B cell (primary cell): ENCODE data around the gene BAHCC1. TPM values are rescaled to one million over a fixed set of nuclear protein-coding genes. Genes with fewer than 3 reads are reported as not detected.

Experiments used
- ATAC-seq: fragments of 200-7000 bp; cut with Tn5 transposase; one replicate; pipeline ENCODE4 v1.10.0; 2021; ENCODE audit warnings: low read depth, mild to moderate bottlenecking, moderate number of reproducible peaks, moderate library complexity
- CTCF ChIA-PET: fragments of 350-600 bp; sonication (Branson Sonifier 250); formaldehyde crosslinking; loops from one replicate; lab custom pipeline; 2021; ENCODE audit warnings: antibody characterized with exemption, inconsistent platforms; lab: Charles Lee
- POLR2A ChIA-PET: fragments of 350-600 bp; sonication (Branson Sonifier 250); formaldehyde crosslinking; loops from one replicate; lab custom pipeline; 2021; ENCODE audit warnings: antibody characterized with exemption; lab: Charles Lee
- DNase-seq: peaks from one replicate; pipeline ENCODE4 v3.0.0; 2013
- H2AFZ ChIP-seq: 2 replicates; pipeline ENCODE4 v1.6.1; 2012; ENCODE audit warnings: mild to moderate bottlenecking, low read depth, low read length; ENCODE audit not compliant: insufficient read depth, poor library complexity, severe bottlenecking
- H3K27ac ChIP-seq, 2 donors: 1 replicate in 1 of 2; 2 replicates in 1 of 2; pipeline ENCODE4 v1.5.1; 2012 to 2013; ENCODE audit warnings: low read length in 2 of 2, mild to moderate bottlenecking in 2 of 2, moderate library complexity in 1 of 2
- H3K27me3 ChIP-seq, 4 experiments: fragments of 200-600 bp in 1 of 4; sonication (generic) in 1 of 4; replicated peaks in 1 of 4; 1 replicate in 2 of 4; 2 replicates in 2 of 4; pipeline versions ENCODE4 v1.6.1 to v1.7.0; 2013 to 2016; ENCODE audit warnings: low read length in 3 of 4, mild to moderate bottlenecking in 2 of 4, mixed read lengths in 1 of 4, moderate library complexity in 1 of 4; ENCODE audit not compliant: insufficient read depth in 4 of 4, control insufficient read depth in 3 of 4; ENCODE audit errors: control extremely low read depth in 1 of 4
- H3K36me3 ChIP-seq, 2 experiments: replicated peaks in 1 of 2; 1 replicate in 1 of 2; 2 replicates in 1 of 2; pipeline versions ENCODE4 v1.6.1 to v1.7.1; 2013; ENCODE audit warnings: low read length in 1 of 2; ENCODE audit not compliant: insufficient read depth in 2 of 2, control insufficient read depth in 1 of 2; ENCODE audit errors: control extremely low read depth in 1 of 2, extremely low read depth in 1 of 2
- H3K4me1 ChIP-seq, 2 donors: fragments of 200-600 bp in 1 of 2; sonication (generic) in 1 of 2; 1 replicate in 1 of 2; 2 replicates in 1 of 2; pipeline versions ENCODE4 v1.5.1 to v1.6.1; 2013 to 2017; ENCODE audit warnings: low read length in 2 of 2; ENCODE audit not compliant: control insufficient read depth in 2 of 2, insufficient read depth in 2 of 2
- H3K4me2 ChIP-seq: replicated peaks from 2 replicates; pipeline ENCODE3; 2012; ENCODE audit warnings: mild to moderate bottlenecking, low read depth, low read length; ENCODE audit not compliant: poor library complexity, severe bottlenecking
- H3K4me3 ChIP-seq, 5 experiments: fragments of 200-600 bp in 1 of 5; sonication (generic) in 1 of 5; 1 replicate in 3 of 5; 2 replicates in 2 of 5; pipeline versions ENCODE4 v1.5.1 to v1.7.0; 2011 to 2016; ENCODE audit warnings: low read length in 4 of 5, mild to moderate bottlenecking in 4 of 5, low read depth in 2 of 5, control low read depth in 1 of 5, moderate library complexity in 1 of 5; ENCODE audit not compliant: insufficient read depth in 1 of 5; ENCODE audit errors: control extremely low read depth in 1 of 5, extremely low read depth in 1 of 5
- H3K79me2 ChIP-seq: fragments of 200-600 bp; sonication (generic); one replicate; pipeline ENCODE4 v1.6.0; 2016; ENCODE audit warnings: low read length; ENCODE audit not compliant: control insufficient read depth, insufficient read depth
- H3K9ac ChIP-seq: fragments of 200-600 bp; sonication (generic); 2 replicates; pipeline ENCODE4 v1.6.1; 2017; ENCODE audit warnings: mild to moderate bottlenecking, low read length, moderate library complexity
- H3K9me3 ChIP-seq, 3 donors: one replicate each; pipeline versions ENCODE4 v1.6.1 to v1.7.1; 2013; ENCODE audit warnings: low read length in 2 of 3; ENCODE audit not compliant: control insufficient read depth in 2 of 3, insufficient read depth in 1 of 3; ENCODE audit errors: control extremely low read depth in 1 of 3
- H4K20me1 ChIP-seq: 2 replicates; pipeline ENCODE4 v1.6.0; 2012; ENCODE audit warnings: mild to moderate bottlenecking, low read length; ENCODE audit not compliant: insufficient read depth, control insufficient read depth, poor library complexity, severe bottlenecking
- H3K27ac Mint-ChIP-seq: one replicate; pipeline ENCODE4 v1.8.0; 2021; ENCODE audit warnings: mixed read lengths
- H3K27me3 Mint-ChIP-seq: one replicate; pipeline ENCODE4 v1.8.0; 2021; ENCODE audit warnings: mixed read lengths
- H3K4me1 Mint-ChIP-seq: one replicate; pipeline ENCODE4 v1.8.0; 2021; ENCODE audit warnings: mixed read lengths
- H3K4me3 Mint-ChIP-seq: one replicate; pipeline ENCODE4 v1.8.0; 2021; ENCODE audit warnings: mixed read lengths
- H3K9me3 Mint-ChIP-seq: one replicate; pipeline ENCODE4 v1.8.0; 2022; ENCODE audit warnings: mixed read lengths; ENCODE audit not compliant: insufficient read depth
- EZH2 ChIP-seq: IDR thresholded peaks from 2 replicates; pipeline ENCODE4 v1.6.1; 2012; ENCODE audit warnings: borderline replicate concordance, low read depth, mild to moderate bottlenecking, moderate library complexity, low read length; ENCODE audit not compliant: insufficient read depth, poor library complexity, severe bottlenecking
- whole genome bisulfite sequencing: methylation state at CpG from one replicate; pipeline ENCODE4 v1.1.5; 2013; ENCODE audit warnings: missing lambda C conversion rate; ENCODE audit not compliant: insufficient coverage; 5-methylcytosine and 5-hydroxymethylcytosine counted together
- intact Hi-C: fragments of 100-400 bp; cut with micrococcal nuclease; formaldehyde crosslinking; loops from one replicate; pipeline ENCODE4 v1.10.0; 2022
- polyA plus RNA-seq: library from polyadenylated mRNA; depleted of rRNA; stranded (reverse); fragments of >200 nt; gene quantifications from 2 replicates; pipeline ENCODE4 v1.2.3, GENCODE V29; 2012
- total RNA-seq, 2 donors: library from RNA; stranded (reverse); fragments of 120-200 nt in 1 of 2; gene quantifications; 1 replicate in 1 of 2; 2 replicates in 1 of 2; pipeline versions ENCODE4 v1.2.3 to v1.2.4, GENCODE V29; 2013 to 2022
- TF ChIP-seq, protein P1 (sequence below): fragments of 200-600 bp; IDR thresholded peaks from one replicate; pipeline ENCODE4 v1.8.0; 2022; ENCODE audit warnings: antibody characterized with exemption, mild to moderate bottlenecking

The BAHCC1 gene
- total and polyA plus RNA-seq, 2 donors (not counting 1 experiment from before 2014, with no cell fraction given) = 0.12 to 0.48 TPM

- WGBS = 97% methylated on average over 15 of the region's 15 CpGs
- intact Hi-C loops = no loop called here
- H3K4me3 Mint-ChIP-seq = no peak overlapping the region
- H3K27ac Mint-ChIP-seq = peak overlapping the region; percentile 32
- H3K27me3 Mint-ChIP-seq = peaks cover 4% of the 10 kb centered on the region
- no peaks in the 10 kb centered on the region for H3K36me3 ChIP-seq
- peaks cover 0 to 17% (median 0%) of the 10 kb centered on the region in 3 donors for H3K9me3 ChIP-seq
- ATAC-seq = no peak
- H3K79me2 ChIP-seq = peaks cover 13% of the 10 kb centered on the region
- peaks cover 12 to 22% of the 10 kb centered on the region in 2 donors for H3K4me1 ChIP-seq
- no peak overlapping the region for H2AFZ ChIP-seq
- ChIA-PET POLR2A (no interaction called here), CTCF (no interaction called here)
- H3K27ac ChIP-seq = no peak overlapping the region
- H3K9ac ChIP-seq = no peak overlapping the region
- no peak overlapping the region for H3K4me2 ChIP-seq
- H4K20me1 ChIP-seq = no peaks in the 10 kb centered on the region
- H3K4me1 Mint-ChIP-seq = peaks cover 15% of the 10 kb centered on the region
- H3K9me3 Mint-ChIP-seq = no peaks in the 10 kb centered on the region
- DNase-seq = no peak
- peaks cover 0 to 11% (median 3%) of the 10 kb centered on the region in 4 experiments for H3K27me3 ChIP-seq
- TF ChIP-seq EZH2 = no peak
- TF ChIP-seq, protein P1, sequence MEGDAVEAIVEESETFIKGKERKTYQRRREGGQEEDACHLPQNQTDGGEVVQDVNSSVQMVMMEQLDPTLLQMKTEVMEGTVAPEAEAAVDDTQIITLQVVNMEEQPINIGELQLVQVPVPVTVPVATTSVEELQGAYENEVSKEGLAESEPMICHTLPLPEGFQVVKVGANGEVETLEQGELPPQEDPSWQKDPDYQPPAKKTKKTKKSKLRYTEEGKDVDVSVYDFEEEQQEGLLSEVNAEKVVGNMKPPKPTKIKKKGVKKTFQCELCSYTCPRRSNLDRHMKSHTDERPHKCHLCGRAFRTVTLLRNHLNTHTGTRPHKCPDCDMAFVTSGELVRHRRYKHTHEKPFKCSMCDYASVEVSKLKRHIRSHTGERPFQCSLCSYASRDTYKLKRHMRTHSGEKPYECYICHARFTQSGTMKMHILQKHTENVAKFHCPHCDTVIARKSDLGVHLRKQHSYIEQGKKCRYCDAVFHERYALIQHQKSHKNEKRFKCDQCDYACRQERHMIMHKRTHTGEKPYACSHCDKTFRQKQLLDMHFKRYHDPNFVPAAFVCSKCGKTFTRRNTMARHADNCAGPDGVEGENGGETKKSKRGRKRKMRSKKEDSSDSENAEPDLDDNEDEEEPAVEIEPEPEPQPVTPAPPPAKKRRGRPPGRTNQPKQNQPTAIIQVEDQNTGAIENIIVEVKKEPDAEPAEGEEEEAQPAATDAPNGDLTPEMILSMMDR = no peak
- H3K4me3 ChIP-seq = no peak overlapping the region
Observed at GRCh38 chr17:81415681-81416080, 20.4 kb downstream of the BAHCC1 start.

DNA sequence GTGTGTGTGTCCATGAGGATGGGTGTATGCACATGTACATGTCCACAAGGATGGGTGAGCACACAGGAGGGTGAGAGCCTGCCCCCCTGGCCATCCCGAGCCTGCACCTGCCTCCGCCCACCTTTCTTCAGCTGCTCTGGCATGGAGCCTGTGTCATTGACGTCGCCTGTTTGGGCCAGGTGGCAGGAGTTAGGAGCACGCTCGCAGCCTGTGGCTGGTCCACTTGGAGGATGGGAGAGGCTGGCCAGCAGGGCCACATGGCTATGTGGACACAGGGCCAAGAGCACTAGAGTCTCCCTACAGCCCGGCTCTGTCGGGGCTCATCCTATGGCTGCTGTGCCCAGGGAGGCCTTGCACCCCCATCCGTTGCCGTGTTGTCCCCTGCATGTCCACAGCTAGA is 21.4 kb downstream of the BAHCC1 start:
- CTCF ChIA-PET = no interaction called here
- H3K9ac ChIP-seq = no peak overlapping the region

More for the DNA sequence above, 21.4 kb downstream of the BAHCC1 start:
- DNase-seq (no peak), ATAC-seq (no peak)
- no peak for TF ChIP-seq EZH2
- TF ChIP-seq, protein P1 = no peak
- H2AFZ ChIP-seq = no peak overlapping the region
- peaks cover 0 to 17% (median 0%) of the 10 kb centered on the region in 3 donors for H3K9me3 ChIP-seq
- Mint-ChIP-seq H3K27me3 (peaks cover 4% of the 10 kb centered on the region), H3K9me3 (no peaks in the 10 kb centered on the region), H3K27ac (no peak overlapping the region), H3K4me1 (peaks cover 12% of the 10 kb centered on the region), H3K4me3 (no peak overlapping the region)
- no peak overlapping the region for H3K27ac ChIP-seq
- no peak overlapping the region for H3K4me3 ChIP-seq
- peaks cover 12 to 21% of the 10 kb centered on the region in 2 donors for H3K4me1 ChIP-seq
- intact Hi-C loops = no loop called here
- H3K36me3 ChIP-seq = no peaks in the 10 kb centered on the region
- POLR2A ChIA-PET = no interaction called here
- no peaks in the 10 kb centered on the region for H4K20me1 ChIP-seq
- 97% methylated on average over 10 of the region's 10 CpGs for WGBS
- H3K79me2 ChIP-seq = peaks cover 10% of the 10 kb centered on the region
- H3K4me2 ChIP-seq = no peak overlapping the region
- peaks cover 0 to 8% (median 3%) of the 10 kb centered on the region in 4 experiments for H3K27me3 ChIP-seq
